Coronary artery (tissue), 2 donors: ENCODE results near the gene KLHDC2.
"Not testable (repeated sequence)": the region's sequence is repeated elsewhere in the genome, so short reads cannot be mapped to it uniquely, and the experiment has no call there.

Source experiments
- DNase-seq: peaks from one replicate; pipeline ENCODE4 v3.0.0-alpha.2; 2017; ENCODE audit warnings: low spot score
- H3K27ac ChIP-seq, 2 donors: fragments of 200-600 bp; sonication (generic); one replicate each; pipeline ENCODE4 v1.5.1; 2016 to 2019
- H3K4me3 ChIP-seq: fragments of 200-600 bp; sonication (generic); 2 replicates; pipeline ENCODE4 v1.5.1; 2016; ENCODE audit warnings: mild to moderate bottlenecking, moderate library complexity
- TF ChIP-seq, protein P1 (sequence below): fragments of 200-600 bp; sonication (generic); IDR thresholded peaks from one replicate; pipeline ENCODE4 v1.5.1; 2019; ENCODE audit warnings: antibody characterized with exemption

Gene KLHDC2

DNA sequence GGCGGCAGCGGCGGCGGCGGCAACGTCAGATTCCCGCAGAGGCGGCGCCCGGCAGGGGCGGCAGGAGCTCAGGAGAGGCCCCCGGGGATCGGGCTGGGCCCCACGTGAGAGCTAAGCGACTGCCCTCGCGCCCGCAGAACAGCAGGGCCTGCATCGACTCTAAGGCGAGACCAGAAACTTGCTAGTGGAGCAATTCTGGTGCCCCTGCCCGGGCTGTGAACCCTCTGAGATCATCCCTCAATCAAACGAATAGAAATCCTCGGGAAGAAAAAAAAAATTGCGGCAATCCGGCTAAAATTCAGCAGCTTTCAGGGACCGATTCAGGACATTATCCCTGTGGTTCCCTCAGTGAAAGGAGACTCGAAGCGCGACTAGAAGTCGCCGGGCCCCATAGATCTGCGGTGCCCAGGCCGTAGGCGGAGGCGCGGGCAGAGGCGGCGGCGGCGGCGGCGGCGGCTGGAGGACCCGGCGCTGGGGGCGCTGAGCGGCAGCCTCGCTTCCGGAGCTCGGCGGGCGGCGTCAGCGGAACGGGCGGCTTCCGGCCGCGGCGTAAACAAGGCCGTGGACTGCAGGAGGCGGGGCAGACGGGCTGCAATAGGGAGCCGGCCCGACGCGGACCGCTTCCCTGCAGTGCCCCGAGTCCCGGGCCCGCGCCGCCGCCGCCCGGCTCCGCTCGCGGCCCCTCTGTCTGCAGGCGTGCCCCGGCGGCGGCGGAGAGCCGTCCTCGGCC is at the start of gene KLHDC2:
Gene KLHDC2, plus strand, starts transcription at position 583 of the 730 bp plus-strand sequence. CDS start 316 bp downstream, outside the sequence.
- peak; percentile 91 for DNase-seq
- TF ChIP-seq, protein P1, sequence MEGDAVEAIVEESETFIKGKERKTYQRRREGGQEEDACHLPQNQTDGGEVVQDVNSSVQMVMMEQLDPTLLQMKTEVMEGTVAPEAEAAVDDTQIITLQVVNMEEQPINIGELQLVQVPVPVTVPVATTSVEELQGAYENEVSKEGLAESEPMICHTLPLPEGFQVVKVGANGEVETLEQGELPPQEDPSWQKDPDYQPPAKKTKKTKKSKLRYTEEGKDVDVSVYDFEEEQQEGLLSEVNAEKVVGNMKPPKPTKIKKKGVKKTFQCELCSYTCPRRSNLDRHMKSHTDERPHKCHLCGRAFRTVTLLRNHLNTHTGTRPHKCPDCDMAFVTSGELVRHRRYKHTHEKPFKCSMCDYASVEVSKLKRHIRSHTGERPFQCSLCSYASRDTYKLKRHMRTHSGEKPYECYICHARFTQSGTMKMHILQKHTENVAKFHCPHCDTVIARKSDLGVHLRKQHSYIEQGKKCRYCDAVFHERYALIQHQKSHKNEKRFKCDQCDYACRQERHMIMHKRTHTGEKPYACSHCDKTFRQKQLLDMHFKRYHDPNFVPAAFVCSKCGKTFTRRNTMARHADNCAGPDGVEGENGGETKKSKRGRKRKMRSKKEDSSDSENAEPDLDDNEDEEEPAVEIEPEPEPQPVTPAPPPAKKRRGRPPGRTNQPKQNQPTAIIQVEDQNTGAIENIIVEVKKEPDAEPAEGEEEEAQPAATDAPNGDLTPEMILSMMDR = no peak
- H3K27ac ChIP-seq = peak within 1 kb of the TSS; percentile 90 to 96
- peak within 1 kb of the TSS; percentile 91 for H3K4me3 ChIP-seq

DNA sequence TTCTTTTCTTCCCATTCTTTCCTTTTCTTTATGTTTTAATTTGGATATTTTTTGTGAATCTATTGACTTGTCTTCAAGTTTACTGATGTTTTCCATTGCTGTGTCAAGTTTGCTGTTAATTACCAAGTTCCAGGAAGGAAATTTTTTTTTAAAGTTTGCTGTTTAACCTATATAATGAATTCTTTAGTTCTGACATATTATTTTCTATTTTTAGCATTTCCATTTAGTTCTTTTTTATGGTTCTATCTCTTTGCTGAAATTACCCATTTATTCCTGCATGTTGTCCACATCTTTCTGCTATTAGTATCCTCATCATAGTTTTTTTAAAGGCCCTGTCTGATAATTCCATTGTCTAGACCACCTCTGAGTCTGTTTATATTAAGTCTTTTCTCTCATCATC is 47.2 kb upstream of the KLHDC2 start:
- no peak for DNase-seq
- Histone ChIP-seq H3K4me3 (no peak overlapping the region), H3K27ac (no peak overlapping the region)
- TF ChIP-seq, protein P1 = no peak

DNA sequence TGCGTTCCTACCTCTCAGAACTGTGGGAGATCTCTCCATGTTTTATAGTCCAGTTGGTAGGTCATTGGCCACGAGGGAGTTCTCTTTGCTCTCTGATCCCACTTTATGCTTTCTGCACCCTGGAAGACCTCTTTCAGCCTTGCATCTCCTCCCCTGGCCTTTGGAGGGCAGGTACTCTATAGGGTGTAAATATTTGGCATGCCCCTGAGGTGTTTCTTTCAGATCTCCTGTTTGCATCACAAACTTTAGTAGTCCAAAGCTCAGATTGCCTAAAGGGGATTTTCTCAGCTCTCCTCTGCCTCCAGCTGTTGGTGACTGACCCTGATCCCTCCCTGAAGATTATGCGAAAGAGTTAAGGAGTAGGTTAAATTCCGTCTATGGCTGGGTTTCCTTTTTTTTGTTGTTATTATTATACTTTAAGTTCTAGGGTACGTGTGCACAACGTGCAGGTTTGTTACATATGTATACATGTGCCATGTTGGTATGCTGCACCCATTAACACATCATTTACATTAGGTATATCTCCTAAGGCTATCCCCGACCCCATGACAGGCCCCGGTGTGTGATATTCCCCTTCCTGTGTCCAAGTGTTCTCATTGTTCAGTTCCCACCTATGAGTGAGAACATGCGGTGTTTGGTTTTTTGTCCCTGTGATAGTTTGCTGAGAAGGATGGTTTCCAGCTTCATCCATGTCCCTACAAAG is 46.1 kb upstream of the KLHDC2 start:
- not testable (repeated sequence) for DNase-seq

DNA sequence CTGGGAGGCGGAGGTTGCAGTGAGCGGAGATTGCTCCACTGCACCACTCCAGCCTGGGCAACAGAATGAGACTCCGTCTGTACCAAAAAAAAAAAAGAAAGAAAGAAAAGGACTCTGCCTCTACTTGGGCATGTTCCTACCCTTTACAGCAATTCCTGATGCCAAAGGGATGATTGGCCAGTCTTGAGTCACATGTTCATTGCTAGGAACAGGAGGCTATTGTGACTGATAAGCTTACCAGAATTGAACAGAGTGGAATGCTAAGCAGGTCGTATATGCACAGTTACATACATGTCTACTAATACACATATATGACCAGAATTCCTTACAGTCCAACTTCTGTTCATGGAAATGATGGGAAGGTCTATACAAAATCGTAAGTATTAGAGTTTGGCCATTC is 40.8 kb upstream of the KLHDC2 start:
- TF ChIP-seq, protein P1 = no peak
- no peak overlapping the region for H3K27ac ChIP-seq
- no peak for DNase-seq
- H3K4me3 ChIP-seq = no peak overlapping the region

More for the DNA sequence above, 46.1 kb upstream of the KLHDC2 start:
- not testable (repeated sequence) for H3K4me3 ChIP-seq, H3K27ac ChIP-seq

DNA sequence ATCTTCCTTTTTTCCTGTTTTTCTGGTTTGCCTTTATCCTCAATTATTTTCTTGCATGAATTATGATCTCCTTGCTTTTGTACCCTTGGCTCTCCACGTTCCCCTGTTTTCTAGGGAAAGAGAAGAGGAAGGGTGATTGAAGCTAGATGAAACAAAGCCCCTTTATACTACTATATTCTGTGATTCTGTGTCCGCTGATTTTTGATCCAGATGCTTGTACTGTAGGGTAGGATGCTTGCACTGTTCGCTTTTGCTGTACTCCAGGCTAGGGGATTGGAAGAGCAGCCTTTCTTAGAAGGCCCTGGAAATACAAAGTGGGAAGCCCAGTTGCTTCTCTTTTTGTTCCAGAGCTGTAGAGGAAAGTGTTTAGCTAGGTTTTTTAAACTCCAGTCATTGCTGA is 35.1 kb upstream of the KLHDC2 start:
- DNase-seq = no peak
- Histone ChIP-seq H3K27ac (no peak overlapping the region), H3K4me3 (no peak overlapping the region)
- TF ChIP-seq, protein P1 = no peak

- no peak for DNase-seq
- TF ChIP-seq, protein P1 = no peak
- no peak overlapping the region for H3K27ac ChIP-seq
- H3K4me3 ChIP-seq = no peak overlapping the region
These were observed 34.1 kb upstream of the KLHDC2 start for GRCh38 chr14:49733836-49734235.

GRCh38 chr14:49735669-49736068 is 32.3 kb upstream of the KLHDC2 start:
- DNase-seq, H3K27ac ChIP-seq, H3K4me3 ChIP-seq: not testable (repeated sequence)

DNA sequence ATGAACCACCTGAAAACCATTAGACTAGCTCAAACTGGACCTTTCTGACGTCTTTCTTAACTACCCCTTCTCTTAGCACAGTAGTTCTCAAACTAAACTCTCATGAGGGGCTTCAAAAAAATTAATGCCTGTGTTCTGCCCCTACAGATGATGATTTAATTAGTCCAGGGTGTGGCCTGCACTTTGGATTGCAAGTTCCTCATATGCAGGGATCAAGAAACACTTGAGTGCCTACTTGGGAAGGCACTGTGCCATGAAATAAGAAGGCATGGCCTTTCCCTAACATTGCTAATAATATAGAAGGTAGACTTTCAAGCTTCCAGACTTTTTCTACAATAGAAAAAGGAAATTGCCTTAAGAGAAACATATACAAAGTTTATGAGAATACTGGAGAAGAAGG is 22.8 kb upstream of the KLHDC2 start:
- no peak overlapping the region for H3K27ac ChIP-seq
- DNase-seq = no peak
- TF ChIP-seq, protein P1 = no peak
- H3K4me3 ChIP-seq = no peak overlapping the region

- H3K27ac ChIP-seq, DNase-seq, H3K4me3 ChIP-seq: not testable (repeated sequence)
These were observed 21.5 kb upstream of the KLHDC2 start for GRCh38 chr14:49746476-49746875.
